ENCODE measurements around the gene TUBGCP2.

TUBGCP2 gene

DNA sequence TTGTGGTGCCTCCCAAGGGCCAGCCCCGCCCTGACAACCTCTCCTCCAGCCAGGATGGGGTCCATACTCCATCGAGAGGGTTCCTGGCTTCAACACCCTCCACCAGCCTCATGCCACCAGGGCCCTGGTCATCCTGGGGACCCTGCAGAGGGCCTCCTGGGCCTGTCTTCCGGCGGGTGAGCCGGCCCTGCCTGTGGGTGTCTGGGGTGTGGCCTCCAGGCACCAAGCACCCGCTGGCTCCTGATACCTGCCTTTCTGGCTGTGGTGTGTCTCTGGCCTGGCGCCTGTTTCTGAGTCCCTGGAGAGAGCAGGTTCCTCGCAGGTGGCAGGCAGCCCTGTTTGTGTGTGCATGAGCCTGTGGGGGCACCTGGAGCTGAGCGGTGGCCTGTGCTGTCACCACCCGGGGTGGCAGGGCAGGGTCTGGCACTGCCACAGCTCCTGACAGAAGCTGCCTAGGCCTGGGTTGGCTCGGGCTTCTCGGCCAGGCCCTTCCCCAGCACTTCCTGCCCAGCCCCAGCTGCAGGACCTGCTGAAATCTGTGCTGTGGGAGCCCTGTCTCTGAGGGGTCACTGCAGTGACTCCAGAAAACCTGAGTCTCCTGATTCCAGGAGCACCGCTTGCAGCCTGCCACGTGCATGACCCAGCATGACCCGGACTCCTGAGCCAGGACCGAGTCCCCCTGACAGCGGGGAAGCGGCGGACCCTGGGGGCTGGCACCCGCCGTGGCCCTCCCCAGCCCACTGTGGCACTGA is 50.4 kb downstream of the TUBGCP2 start:
- no peak for DNase-seq (ENCODE audit: low read depth)
- H3K4me3 ChIP-seq (ENCODE audit: low read depth, low read length) = no peak overlapping the region

DNA sequence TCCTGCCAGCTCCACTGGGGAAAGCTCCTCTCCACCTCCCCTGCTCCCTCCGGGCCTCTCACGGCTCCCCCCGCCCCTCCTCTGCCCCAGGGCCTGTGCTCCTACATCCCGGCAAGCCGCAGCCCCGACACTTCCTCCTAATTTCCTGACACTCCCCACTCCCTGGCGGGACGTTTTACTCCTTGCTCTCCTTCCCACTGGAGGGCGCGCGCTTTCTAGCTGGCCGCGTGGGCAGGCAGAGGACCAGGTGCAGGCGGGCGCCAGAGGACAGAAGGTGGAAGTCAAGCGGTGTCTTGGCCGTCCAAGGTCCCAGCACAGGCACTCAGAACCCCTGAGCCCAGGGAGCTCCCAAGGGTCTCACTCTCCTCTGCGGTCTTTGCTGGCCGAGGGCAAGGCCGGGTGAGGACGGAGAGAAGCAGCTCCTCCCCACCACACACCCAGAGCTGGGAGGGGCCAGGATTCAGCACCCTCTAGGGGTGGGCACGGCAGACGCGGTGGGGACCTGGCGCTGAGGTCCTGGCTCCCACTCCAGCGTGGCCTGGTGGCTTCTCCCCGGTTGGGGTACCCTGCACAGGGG is 51.1 kb downstream of the TUBGCP2 start:
- no peak for DNase-seq (ENCODE audit: low read depth)
- H3K4me3 ChIP-seq (ENCODE audit: low read depth, low read length) = no peak overlapping the region

DNA sequence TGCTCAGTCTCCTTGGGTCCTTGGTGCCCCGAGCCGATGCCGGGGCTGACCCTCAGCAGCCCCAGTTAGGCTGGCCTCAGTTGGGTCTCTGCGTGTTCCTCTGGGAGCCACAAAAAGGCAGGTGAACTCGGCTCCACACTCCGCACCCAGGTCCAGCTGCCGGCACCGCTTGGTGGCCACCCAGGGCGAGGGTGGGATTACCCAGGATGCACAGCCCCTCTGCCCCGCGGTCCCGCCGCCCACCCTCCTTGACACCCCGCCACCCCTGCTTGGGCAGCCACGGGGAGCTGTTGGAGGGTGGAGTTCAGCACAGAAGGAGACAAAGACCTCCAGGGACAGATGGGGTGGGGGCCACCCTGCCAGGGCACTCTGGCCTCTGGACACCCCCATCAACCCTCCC is 53.3 kb downstream of the TUBGCP2 start:
- no peak overlapping the region for H3K4me3 ChIP-seq (ENCODE audit: low read depth, low read length)
- no peak for DNase-seq (ENCODE audit: low read depth)

DNA sequence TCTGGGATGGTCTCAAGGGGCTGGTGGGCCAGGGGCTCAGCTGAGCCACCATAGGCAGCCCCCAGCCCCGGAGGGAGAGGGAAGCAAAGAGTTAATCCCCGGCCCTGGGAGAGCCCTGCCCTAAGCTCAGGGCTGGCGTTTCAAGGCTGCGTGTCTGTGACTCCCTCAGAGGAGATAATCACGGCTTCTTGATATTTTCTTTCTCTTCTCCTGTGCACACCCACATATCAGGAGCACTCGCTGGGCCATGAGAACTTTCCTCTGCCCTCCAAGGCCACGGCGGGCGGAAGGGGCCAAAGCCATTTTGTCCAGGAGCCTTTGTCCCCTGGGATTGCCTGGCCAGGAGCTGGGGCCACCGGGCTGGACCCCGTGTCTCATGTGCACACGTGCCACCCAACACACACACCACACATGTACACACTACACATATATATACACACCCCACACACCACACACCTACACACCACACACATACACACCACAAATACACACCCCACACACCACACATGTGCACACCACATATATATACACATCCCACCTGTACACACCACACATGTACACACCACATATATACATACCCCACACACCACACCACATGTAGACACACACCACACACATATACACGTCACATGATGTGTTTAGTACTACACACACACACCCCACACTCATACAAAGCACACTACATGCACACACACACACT is 54.1 kb downstream of the TUBGCP2 start:
- no peak for DNase-seq (ENCODE audit: low read depth)
- H3K4me3 ChIP-seq (ENCODE audit: low read depth, low read length) = no peak overlapping the region

DNA sequence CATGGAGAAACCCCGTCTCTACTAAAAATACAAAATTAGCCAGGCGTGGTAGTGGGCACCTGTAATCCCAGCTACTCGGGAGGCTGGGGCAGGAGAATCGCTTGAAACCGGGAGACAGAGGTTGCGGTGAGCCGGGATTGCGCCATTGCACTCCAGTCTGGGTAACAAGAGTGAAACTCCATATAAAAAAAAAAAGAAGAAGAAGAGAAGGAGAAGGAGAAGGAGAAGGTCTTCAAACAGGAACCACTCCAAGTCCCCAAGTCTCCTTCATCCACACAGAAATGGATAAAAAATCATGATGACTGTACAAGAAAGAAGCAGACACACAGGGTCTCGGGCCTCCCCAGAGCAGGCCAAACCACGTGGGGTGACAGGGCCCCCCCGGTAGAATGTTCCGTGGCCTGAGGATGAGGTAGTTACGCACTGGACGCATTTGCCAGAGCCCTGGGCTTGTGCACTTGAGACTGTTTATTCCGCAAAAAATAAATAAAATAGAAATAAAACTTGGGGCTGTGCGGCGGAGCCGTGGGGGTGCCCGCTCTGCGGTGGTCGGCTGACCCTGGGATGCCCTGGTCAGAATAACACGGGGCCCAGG is 55.2 kb downstream of the TUBGCP2 start:
- H3K4me3 ChIP-seq (ENCODE audit: low read depth, low read length) = no peak overlapping the region
- no peak for DNase-seq (ENCODE audit: low read depth)

DNA sequence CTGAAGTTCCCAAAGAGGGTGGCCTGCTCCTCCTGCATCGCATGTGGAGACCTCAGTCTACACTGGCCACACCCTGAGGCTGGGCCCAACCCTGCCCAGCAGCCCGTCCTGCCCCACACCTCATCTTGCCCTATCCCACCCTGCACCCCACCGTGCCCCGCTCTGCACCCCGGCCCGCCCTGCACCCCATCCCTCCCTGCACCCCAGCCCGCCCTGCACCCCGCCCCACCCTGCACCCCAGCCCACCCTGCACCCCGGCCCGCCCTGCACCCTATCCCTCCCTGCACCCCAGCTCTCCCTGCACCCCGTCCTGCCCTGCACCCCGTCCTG is 56.5 kb downstream of the TUBGCP2 start:
- DNase-seq (ENCODE audit: low read depth) = no peak

DNA sequence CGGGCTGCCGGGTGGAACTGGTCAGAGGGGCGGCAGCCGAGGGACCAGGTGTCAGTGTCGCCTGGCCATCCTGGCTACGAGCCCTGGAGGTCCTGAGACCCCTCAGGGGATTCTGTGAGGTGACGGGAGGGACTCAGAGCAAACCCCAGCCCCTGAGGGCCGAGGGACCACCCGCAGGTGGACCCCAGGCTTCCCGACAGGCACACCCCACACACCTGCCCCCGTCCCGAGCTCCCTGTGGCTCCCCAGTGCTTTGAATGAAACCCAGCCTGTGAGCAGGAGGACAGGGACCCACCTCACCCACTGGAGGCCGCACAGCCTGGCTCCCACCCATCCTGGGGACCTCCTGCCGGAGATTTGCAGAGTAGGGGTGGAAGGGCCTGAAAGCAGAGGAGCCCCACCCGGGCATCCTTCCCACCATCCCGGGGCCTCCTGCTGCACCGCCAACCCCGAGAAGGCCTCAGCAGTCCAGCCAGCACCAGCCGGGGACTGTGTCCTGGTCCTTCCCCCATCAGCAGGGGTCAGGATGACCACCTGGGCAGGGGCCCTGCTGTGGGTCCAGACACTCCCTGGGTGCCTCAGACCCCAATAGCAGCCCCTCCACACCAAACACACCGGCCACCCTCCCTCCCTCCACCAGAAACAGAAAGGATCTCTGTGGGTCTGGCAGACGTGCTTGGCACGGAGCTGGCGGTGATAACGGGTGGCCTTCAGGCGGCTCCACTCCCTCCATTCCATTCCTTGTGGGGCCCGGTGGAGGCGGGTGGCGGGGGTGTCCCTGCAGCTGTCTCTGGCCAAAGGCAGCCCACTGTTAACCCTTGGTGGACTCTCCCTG is 57.1 kb downstream of the TUBGCP2 start:
- DNase-seq (ENCODE audit: low read depth) = no peak
- H3K4me3 ChIP-seq (ENCODE audit: low read depth, low read length) = no peak overlapping the region

More for the DNA sequence above, 56.5 kb downstream of the TUBGCP2 start:
- H3K4me3 ChIP-seq (ENCODE audit: low read depth, low read length) = no peak overlapping the region

DNA sequence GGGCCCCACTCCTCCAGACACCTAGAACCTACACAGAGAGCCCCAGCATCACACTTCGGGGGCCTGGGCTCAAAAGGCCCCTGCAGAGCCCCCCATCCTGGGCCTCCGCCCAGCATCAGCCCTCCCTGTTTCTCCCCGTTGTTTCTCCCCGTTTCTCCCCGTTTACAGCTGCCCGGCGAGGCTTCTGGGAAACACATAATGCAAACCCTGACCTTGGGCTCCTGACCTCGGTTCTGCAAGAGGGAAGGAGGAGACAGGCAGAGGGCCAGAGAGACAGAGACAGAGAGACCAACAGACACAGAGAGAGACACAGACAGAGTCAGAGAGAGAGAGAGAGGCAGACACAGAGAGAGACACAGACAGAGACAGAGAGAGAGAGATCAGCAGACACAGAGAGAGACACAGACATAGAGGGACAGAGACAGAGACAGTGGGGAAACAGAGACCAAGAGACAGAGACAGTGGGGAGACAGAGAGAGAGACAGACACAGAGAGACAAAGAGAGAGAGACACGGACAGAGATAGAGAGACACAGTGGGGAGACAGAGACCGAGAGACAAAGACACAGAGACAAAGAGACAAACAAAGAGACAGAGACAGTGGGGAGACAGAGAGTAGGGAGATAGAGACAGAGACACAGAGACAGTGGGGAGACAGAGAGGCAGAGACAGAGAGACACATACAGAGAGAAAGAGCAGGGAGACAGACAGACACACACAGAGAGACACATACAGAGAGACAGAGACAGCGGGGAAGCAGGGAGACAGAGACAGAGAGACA is 58.5 kb downstream of the TUBGCP2 start:
- H3K4me3 ChIP-seq (ENCODE audit: low read depth, low read length) = no peak overlapping the region
- DNase-seq (ENCODE audit: low read depth) = no peak

DNA sequence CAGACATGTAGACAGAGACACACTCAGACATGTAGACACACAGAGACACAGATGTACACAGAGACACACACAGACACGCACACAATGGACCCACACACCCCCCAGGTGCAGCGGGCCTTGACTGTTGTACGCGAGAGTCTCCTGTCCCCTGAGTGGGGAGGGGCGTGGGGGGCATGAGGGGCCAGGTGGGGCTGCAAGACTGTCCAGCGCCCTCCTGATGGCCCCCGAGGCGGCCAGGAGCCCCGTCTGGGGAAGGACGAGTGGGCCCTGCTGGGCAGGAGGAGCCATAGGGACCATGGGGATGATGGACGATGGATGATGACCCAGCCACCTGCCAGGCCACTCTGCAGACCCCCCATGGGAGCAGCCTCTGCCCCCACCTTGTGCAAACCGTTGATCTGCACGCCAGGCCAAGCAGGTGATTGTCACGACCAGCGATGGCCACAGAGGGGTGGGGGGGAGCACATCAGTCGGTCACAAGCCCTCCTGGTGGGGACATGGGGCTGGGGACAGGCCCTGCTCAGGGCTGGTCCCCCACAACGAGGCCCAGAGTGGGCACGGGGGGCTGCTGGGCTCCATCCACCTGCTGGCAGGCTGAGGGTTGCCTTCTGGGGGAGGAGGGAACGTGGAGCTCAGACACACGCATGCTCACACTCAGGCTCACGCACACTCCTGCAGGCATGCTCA is 59.4 kb downstream of the TUBGCP2 start:
- H3K4me3 ChIP-seq (ENCODE audit: low read depth, low read length) = no peak overlapping the region
- DNase-seq (ENCODE audit: low read depth) = no peak

DNA sequence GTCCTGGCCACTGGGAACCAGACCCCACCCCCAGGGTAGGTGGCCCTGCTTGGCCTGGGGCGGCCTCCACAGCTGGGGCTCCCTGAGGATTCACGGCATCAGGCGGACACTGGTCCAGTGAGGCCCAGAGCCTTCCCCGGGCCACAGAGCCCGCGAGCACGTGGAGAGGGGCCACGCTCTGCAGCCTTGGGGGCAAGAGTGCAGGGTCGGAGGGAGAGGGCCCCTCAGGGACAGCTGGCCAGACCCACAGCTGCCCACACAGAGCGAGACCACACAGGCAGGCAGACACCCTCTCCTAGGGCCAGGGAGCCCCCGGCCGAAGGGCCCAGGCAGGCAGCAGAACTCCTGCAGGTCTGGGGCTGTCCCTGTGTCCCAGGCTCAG is 60.3 kb downstream of the TUBGCP2 start:
- no peak overlapping the region for H3K4me3 ChIP-seq (ENCODE audit: low read depth, low read length)
- DNase-seq (ENCODE audit: low read depth) = no peak

DNA sequence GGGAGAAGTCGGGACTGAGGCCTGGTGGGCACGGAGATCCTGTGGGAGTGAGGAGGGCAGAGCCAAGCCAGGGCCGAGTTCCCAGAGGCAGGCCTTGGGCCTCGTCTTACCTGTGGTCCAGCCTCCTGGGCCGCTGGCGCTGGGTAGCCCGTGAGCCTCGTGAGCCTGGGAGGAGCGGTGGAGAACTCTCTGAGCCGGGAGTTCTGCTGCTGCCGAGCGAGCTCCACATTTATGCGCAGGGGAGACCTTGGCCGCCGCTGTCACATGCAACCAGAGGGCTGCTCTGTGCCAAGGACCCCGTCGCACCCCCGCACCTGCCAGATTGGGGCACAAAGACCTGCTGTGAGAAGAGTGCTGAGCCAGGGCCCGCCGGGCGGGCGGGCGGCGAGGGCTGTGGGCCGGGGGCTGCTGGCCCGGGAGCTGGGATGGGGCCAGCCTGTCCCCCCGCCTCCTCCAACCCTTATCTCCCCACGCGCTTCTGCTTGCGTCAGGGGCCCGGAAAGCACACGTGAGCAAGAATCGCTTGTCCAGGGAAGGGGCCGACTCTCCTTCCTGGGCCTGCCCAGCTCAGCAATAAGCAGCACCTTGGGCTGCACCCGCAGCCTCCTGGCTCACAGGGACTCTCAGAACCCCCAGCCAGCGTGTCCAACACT is 60.9 kb downstream of the TUBGCP2 start:
- no peak for DNase-seq (ENCODE audit: low read depth)
- no peak overlapping the region for H3K4me3 ChIP-seq (ENCODE audit: low read depth, low read length)

DNA sequence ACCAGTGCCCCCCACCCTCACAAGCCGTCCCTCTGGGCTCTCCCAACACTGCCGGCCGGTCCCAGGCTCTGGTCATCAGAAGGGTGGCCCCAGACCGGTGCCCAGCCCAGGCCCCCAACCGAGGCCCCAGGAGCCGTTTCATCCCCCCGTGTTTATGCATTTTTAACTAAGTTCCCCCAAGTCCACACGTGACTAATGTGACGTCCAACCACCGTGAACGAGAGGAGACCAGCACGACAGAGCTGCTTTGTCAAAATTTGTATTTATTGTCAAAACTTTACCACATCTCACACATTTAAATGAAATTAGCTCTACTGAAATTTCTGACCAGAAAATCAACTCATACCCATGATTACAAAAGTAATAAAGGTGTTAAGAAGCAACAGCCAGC is 62.4 kb downstream of the TUBGCP2 start:
- no peak for DNase-seq (ENCODE audit: low read depth)
- H3K4me3 ChIP-seq (ENCODE audit: low read depth, low read length) = no peak overlapping the region

DNA sequence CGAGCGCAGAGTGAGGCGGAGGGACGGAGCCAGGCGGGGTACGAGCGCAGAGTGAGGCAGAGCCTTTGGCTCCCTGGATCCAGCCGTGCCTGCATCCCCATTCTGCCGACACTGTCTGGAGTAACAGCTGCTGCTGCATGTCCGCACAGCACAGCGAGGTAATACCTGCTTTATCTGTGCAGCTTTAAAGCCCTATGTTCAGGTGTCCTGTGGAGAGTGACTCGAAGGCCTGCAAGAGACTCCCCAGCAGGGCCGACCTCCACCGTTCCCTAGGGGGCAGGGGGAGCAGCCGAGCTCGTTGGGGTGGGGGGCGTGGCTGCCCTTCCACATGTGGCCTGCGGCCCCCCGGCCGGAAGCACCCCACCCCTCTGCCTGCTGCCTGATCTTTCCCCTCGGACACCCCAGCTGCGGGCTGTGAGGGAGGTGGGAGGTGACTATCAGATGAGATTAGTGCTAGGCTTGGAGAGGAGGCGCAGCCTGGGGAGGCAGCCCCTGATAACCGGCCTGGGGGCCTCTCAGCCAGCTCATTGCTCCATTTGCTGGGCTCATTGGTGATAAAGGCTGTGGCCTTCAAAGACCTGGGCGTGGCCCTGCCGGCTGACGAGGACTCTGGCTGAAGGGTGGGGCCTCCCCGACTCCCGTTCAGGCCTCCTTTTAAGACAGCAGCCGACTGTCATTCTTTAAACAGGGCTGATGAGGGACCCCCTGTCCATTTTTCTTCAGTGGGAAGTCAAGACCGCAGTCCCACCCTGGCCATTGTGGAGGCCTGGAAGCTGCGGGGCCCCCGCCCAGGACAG is 63.0 kb downstream of the TUBGCP2 start:
- no peak overlapping the region for H3K4me3 ChIP-seq (ENCODE audit: low read depth, low read length)

DNA sequence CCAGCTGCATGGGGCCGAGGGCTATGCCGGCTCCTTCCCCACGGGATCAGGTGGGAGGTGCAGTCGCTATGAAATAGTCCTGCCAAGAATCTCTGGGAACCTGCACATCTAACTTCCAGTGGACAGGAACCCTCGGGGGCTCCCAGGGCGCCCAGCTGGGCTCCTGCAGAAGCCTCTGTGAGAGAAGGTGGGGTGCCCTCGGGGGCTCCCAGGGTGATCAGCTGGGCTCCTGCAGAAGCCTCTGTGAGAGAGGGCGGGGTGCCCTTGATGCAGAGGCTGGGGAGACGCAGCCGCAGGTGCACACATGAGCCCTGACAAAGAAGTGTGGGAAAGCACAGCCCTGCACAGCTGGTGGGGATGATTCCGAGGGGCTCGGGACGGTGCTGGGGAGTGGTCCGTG is 65.1 kb downstream of the TUBGCP2 start:
- no peak overlapping the region for H3K4me3 ChIP-seq (ENCODE audit: low read depth, low read length)
- no peak for DNase-seq (ENCODE audit: low read depth)

More for the DNA sequence above, 63.0 kb downstream of the TUBGCP2 start:
- DNase-seq (ENCODE audit: low read depth) = no peak

DNA sequence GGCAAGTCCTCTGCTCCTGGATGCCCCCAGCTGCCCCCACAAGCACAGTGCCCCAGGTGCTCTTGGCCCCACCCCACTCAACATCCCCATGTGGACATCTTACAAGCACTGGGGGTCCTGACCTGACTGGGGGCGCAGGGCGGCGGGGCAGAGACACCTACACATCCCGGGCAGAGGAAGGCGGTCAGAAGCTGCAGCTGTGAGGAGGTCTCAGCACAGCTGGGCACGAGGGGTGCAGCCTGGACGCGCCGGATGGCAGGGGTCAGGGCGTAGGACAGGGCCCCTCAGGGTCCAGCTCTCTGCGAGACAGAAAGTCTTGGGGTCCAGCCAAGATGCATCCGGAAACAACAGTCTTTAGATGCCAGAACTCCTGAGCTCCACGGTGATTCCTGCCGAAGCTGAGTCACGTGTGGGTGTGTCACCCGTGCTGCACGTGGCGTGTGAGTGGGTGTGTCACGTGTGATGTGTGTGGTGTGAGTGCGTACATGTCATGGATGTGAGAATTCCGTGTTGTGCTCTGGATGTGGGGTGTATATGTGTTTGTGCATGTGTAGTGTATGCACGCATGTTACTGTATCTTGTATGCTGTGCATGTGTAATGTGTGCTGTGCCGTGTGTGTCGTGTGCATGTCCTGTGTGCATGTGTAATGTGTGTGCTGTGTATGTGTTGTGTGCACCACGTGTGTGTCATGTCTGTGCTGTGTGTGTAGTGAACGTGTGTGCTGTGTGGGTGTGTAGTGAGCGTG is 65.9 kb downstream of the TUBGCP2 start:
- no peak for DNase-seq (ENCODE audit: low read depth)
- H3K4me3 ChIP-seq (ENCODE audit: low read depth, low read length) = no peak overlapping the region

DNA sequence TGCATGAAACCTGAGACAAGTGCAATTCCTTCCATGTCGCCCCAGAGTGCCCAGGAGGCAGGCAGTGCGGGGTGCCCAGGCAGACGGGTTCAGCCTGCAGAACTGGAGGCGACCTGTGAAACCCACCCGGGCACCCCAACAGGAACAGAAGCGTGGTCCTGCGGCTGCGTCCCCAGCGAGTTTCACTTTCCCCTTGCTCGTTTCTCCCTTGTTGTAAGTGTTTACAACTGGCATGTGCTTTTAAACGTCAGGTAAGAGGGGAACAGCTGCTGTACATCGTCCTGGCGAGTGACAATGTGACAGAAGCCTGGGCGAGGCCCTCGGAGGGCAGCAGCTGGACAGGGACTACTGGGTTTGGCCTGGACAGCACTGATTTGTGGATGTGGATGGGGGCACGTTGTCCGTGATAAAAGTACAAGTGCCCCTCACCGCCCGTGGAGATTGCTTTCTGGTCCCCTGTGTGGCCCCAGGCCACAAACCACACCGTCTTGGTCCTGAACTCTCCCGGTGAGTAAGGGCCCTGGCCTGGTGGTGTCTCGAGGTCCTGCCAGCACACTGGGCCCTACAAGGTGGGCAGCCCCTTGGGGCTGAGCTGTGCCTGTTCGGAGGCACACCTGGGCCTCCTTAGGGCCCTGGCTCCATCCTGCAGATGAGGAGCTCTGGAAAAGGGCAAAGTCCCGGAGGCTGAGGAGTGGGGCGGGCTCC is 67.0 kb downstream of the TUBGCP2 start:
- no peak for DNase-seq (ENCODE audit: low read depth)
- H3K4me3 ChIP-seq (ENCODE audit: low read depth, low read length) = no peak overlapping the region

Data from skeletal muscle cell (primary cell).